Subcutaneous abdominal adipose tissue (tissue), 5 donors: ENCODE measurements around the gene LENEP.
A peak's percentile ranks its signal among the peaks of the same experiment; 100 is the strongest.

ENCODE experiments used
- H3K27ac ChIP-seq: one replicate; pipeline ENCODE4 v1.7.0; 2013; ENCODE audit warnings: low read depth, mild to moderate bottlenecking, inconsistent platforms, low read length, moderate library complexity
- H3K27me3 ChIP-seq, 5 donors: one replicate each; pipeline ENCODE4 v1.7.0; 2013; ENCODE audit warnings: low read length in 5 of 5, inconsistent platforms in 1 of 5; ENCODE audit not compliant: control insufficient read depth in 5 of 5, insufficient read depth in 4 of 5
- H3K36me3 ChIP-seq, 5 donors: one replicate each; pipeline ENCODE4 v1.7.0; 2013; ENCODE audit warnings: low read length in 5 of 5; ENCODE audit not compliant: control insufficient read depth in 5 of 5, insufficient read depth in 5 of 5
- H3K4me1 ChIP-seq, 5 donors: one replicate each; pipeline ENCODE4 v1.7.0; 2013; ENCODE audit warnings: low read length in 5 of 5, mild to moderate bottlenecking in 3 of 5, moderate library complexity in 1 of 5; ENCODE audit not compliant: control insufficient read depth in 5 of 5, insufficient read depth in 5 of 5
- H3K4me3 ChIP-seq, 5 donors: one replicate each; pipeline ENCODE4 v1.7.0; 2013; ENCODE audit warnings: low read length in 5 of 5, low read depth in 1 of 5
- H3K9ac ChIP-seq, 5 donors: one replicate each; pipeline ENCODE4 v1.7.0; 2013; ENCODE audit warnings: low read length in 5 of 5, mild to moderate bottlenecking in 4 of 5, moderate library complexity in 3 of 5
- H3K9me3 ChIP-seq, 5 donors: one replicate each; pipeline ENCODE4 v1.7.0; 2013; ENCODE audit warnings: low read length in 5 of 5; ENCODE audit not compliant: control insufficient read depth in 5 of 5
- donor health status: healthy.
- donor health status: healthy.
- donor health status: healthy.
- donor health status: healthy.
- donor health status: healthy.

Gene LENEP

DNA sequence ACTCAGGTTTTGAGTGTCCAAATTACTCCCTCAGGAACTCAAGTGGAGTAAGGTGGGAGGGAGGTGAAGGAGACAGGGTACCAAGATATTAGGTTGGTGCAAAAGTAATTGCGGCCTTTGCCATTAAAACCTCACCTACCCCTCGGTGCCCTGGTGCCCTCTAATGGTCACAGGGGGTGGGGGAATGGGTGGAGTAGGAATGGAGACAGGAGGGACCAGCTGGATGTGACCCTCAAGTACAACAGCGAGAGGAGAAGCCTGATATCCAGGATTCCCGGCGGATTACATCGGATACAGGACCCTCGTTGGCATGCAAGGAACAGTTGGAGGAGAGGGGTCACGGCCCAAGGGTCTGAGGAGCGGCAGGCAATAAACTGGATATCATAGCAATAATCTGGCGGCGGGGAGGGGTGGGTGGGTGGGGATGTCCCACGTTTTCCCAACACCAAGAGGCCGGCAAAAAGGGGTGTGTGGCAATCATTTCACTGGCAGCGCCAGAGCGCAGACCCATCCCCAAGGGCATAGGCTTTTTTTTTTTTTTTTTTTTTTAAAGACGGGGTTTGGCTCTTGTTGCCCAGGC lies 4.9 kb downstream of the LENEP start:
- Histone ChIP-seq H3K4me1 (peaks cover 2 to 48% (median 36%) of the 10 kb centered on the region in 5 donors), H3K27me3 (no peaks in the 10 kb centered on the region), H3K4me3 (no peak overlapping the region), H3K9me3 (no peaks in the 10 kb centered on the region), H3K36me3 (no peaks in the 10 kb centered on the region), H3K27ac (peak overlapping the region; percentile 66), H3K9ac (peak overlapping the region in 1 of 5 donors; percentile 51)

DNA sequence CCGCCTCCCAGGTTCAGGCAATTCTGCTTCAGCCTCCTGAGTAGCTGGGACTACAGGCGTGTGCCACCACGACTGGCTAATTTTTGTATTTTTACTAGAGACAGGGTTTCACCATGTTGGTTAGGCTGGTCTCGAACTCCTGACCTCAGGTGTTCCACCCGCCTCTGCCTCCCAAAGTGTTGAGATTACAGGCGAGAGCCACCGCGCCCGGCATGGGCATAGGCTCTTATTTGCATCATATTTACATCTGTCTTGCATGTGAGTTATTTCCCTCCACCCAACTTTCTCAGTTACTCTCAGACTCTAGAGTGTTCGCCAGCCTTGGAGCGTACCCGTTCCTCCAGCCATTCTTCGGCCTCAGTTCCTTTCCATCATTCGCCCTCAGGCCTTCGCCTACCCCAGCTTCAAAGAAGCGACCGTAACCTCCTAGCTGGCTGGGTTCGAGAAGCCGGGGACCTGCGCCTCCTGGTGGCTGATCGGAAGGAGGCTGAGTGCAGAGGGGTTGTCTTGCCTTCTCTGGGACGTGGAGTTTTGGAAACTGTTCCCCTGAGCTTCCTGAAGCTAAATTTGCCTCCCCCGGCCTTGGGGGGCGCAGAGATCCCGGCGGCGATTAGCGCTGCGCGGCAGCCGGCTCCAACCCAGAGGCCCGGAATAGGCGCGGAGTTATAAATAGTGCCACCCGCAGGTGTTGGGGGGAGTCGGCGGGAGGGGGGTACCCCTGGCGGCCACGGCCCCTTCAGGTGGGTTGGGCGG lies 5.6 kb downstream of the LENEP start:
- Histone ChIP-seq H3K27me3 (no peaks in the 10 kb centered on the region), H3K36me3 (no peaks in the 10 kb centered on the region), H3K9ac (peak overlapping the region in 2 of 5 donors; percentile 22 to 69), H3K4me3 (peak overlapping the region; percentile 19 to 57 (median 39)), H3K4me1 (peaks cover 2 to 53% (median 38%) of the 10 kb centered on the region in 5 donors), H3K9me3 (no peaks in the 10 kb centered on the region), H3K27ac (peak overlapping the region; percentile 97)

DNA sequence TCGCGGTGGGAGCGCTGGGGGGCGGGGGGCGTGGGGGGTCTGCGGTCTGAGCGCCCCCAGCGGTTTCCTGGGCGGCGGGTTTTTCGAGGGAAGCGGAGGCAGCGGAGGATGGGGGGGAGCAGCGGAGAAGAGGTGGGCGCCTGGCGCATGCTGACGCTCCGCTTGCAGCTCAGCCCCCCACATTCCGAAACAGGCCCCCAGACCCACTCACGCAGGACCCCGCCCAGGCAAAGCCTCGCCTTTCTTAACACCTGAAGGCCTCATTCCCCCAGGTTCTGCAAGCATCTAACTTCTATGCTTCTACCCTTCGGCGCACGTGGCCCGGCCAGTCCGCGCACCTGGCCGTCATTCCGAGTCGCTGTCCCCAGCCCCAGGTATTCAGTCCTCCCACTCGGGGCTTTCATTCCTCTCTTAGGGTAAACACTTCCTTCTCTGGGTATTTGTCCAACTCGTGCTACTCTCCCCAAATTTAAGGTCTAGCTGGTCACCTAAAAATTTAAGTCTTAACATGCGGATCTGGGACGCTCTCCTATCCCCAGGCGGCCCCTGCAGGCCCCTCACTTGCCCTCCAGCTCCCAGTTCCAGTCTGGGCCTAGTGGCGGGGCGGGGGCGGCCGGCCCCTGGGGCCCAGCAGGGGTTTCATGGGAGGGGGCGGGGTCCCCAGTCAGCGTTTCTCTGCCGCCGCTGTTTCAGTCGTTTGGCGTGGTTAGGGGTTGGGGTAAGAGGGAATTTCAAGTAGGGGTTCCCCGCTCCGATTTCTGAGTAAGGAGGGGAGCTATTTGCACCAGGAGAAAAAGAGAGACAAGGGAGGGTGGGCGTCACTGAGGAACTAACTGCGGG lies 6.4 kb downstream of the LENEP start:
- H3K9me3 ChIP-seq = no peaks in the 10 kb centered on the region
- H3K27ac ChIP-seq = peak overlapping the region; percentile 97
- H3K4me3 ChIP-seq = peak overlapping the region; percentile 56 to 97 (median 78)
- H3K36me3 ChIP-seq = no peaks in the 10 kb centered on the region
- H3K4me1 ChIP-seq = peaks cover 5 to 59% (median 46%) of the 10 kb centered on the region in 5 donors
- H3K27me3 ChIP-seq = no peaks in the 10 kb centered on the region
- H3K9ac ChIP-seq = peak overlapping the region in 4 of 5 donors; percentile 55 to 81 (median 74)

DNA sequence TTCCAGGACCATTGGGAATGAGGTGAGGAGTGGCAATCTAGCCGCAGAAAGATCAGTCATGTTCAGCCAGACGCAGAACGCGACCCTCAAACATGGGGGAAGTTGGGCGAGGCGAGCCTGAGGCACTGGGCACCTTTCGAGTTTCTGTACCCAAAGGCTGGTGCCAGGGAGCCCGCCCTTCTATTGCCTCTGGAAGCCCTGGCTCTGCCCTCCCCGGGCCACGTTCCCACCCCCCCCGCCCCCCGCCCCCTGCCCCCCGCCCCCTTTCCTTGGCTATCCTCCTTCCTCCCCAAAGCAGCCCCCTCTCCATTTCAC lies 7.0 kb downstream of the LENEP start:
- H3K27ac ChIP-seq = peak overlapping the region; percentile 97
- peak overlapping the region; percentile 77 to 97 (median 78) for H3K4me3 ChIP-seq
- peaks cover 5 to 64% (median 51%) of the 10 kb centered on the region in 5 donors for H3K4me1 ChIP-seq
- no peaks in the 10 kb centered on the region for H3K9me3 ChIP-seq
- no peaks in the 10 kb centered on the region for H3K36me3 ChIP-seq
- peak overlapping the region in 4 of 5 donors; percentile 55 to 85 (median 79) for H3K9ac ChIP-seq
- no peaks in the 10 kb centered on the region for H3K27me3 ChIP-seq

DNA sequence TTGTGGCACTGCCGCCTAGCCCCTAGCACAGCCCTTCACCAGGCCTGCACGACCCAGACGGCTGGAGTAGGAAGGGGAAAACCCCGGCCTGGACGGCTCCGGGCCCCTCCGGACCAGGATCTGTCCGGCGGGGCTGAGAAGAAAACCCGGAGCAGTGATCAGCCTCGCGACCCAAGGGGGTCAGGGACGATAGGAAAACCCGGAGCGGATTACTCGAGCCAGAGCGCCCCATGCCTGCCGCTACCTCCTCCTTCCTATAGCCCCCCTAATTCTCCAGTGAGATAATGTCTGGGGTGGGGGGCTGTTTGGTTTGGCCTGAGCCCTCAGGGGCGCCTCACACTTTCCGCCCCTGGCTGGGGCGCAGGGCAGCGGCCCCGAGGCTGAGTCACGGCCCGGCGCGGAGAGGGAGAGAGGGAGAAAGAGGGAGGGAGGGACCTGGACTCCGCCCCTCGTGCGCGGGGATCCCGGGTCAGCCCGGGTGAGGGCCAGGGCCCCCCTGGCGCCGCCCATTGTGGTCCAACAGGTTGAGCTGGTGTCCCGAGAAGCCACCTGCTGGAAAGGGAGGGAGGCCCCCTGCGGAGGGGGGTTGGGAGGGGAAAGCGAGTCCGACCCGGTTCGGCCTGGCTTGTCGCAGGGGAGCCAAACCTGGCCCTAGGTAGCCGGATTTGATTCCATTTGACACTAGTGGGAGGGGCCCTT lies 7.5 kb downstream of the LENEP start:
- Histone ChIP-seq H3K4me1 (peaks cover 5 to 69% (median 53%) of the 10 kb centered on the region in 5 donors), H3K27ac (peak overlapping the region; percentile 97), H3K9ac (peak overlapping the region; percentile 11 to 91 (median 82)), H3K9me3 (no peaks in the 10 kb centered on the region), H3K36me3 (no peaks in the 10 kb centered on the region), H3K27me3 (no peaks in the 10 kb centered on the region), H3K4me3 (peak overlapping the region; percentile 77 to 97 (median 78))

DNA sequence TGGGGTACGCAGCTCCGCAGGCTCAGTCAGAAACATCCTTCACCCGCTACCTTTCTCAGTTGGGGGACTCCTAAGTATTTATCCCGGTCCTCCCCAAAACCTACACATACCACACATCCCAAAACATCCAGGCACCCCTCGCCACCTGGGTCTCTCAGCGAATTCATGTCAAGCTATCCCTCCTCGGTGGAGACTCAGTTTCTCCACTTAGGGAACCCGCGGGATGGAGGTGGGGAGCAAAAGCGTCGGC lies 8.0 kb downstream of the LENEP start:
- peak overlapping the region; percentile 97 for H3K27ac ChIP-seq
- peak overlapping the region; percentile 11 to 91 (median 82) for H3K9ac ChIP-seq
- no peaks in the 10 kb centered on the region for H3K36me3 ChIP-seq
- no peaks in the 10 kb centered on the region for H3K9me3 ChIP-seq
- peaks cover 5 to 74% (median 56%) of the 10 kb centered on the region in 5 donors for H3K4me1 ChIP-seq
- H3K4me3 ChIP-seq = peak overlapping the region; percentile 77 to 97 (median 78)
- H3K27me3 ChIP-seq = no peaks in the 10 kb centered on the region

DNA sequence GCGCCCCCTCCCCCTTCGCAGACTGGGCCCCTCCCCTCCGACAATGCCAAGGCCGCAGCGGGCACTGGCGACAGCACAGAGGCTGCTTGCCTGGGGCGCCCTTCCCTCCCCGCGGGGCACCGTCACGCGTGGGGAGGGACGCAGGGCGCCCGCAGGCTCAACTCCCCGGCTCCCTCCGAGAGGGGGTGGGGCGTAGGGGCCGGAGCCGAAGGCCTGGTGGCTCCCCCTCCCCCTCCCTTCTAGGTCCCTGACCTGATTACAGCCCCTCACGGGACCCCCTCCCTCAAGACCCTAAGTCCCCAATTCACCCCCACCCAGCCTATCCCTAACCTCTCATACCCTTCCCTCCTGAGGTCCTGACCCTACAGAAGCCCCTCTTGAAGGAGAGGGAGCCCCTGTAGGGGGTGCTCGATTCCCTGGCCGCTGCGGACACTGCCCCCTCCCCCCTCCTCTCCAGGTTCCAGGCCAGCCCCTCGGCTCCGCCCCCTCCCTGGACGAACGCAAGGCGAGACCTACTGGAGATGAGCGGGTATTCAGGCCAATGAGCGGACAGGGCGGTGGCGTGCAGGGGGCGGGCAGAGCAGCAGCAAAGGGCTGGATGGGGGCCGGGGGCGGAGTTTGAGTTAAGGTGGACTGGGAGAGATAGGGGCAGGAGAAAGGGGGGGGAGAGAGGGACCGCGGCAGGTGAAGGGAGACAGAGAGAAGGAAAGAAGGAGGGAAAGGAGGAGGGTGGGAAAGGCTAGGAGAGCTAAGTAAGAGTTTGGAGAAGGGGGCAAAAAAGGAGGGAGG lies 8.5 kb downstream of the LENEP start:
- peak overlapping the region; percentile 77 to 97 (median 81) for H3K4me3 ChIP-seq
- H3K9ac ChIP-seq = peak overlapping the region; percentile 11 to 91 (median 82)
- no peaks in the 10 kb centered on the region for H3K9me3 ChIP-seq
- no peaks in the 10 kb centered on the region for H3K36me3 ChIP-seq
- H3K4me1 ChIP-seq = peaks cover 6 to 79% (median 61%) of the 10 kb centered on the region in 5 donors
- peak overlapping the region; percentile 97 for H3K27ac ChIP-seq
- no peaks in the 10 kb centered on the region for H3K27me3 ChIP-seq

DNA sequence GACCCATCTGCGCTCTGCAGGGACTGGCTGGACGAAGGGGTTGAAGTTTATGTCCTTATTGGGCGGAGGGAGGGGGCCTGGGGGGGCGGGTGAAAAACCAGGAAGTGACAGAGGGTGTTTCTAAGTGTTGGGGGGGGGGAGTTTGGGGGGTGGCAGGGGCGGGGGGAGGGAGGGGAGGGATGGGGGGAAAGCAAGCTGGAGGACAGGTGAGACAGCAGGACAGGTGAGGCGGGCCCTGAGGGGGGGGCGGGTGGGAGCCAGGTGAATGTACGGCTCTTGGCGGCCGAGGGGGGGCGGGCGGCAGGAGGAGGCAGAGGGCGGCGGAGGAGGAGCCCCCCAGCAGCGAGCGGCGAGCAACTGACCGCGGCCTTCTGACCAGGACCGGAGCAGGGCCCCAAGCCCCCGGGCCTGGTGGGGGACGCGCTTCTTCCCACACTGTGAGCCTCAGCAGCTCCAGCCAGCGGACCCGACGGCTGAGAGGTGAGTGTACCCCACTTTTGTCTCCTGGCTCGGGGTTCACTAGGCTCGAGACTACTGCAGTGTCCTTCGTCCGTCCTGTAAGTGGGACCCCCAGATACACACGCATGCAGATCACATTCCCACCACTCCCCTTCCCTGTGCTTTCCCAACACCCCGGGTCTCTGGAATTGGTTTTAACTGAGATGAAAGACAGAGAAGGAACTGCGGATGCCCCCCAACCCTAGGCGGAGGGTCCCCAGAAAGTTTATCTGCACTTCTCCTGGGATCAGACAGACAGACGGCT lies 9.3 kb downstream of the LENEP start, which contains the start of gene ZBTB7B:
Gene ZBTB7B (plus strand): TSS at position 339 of the 763 bp plus-strand sequence. CDS start 11,859 bp downstream, outside the sequence.
- Histone ChIP-seq H3K9me3 (no peaks in the 10 kb centered on the region), H3K4me1 (peaks cover 7 to 81% (median 67%) of the 10 kb centered on the region in 5 donors), H3K36me3 (no peaks in the 10 kb centered on the region), H3K9ac (peak within 1 kb of the TSS; percentile 89 to 97 (median 93)), H3K4me3 (peak within 1 kb of the TSS; percentile 96 to 99 (median 97)), H3K27me3 (no peaks in the 10 kb centered on the region), H3K27ac (peak within 1 kb of the TSS; percentile 97)
